ENCODE results near the gene FTO. TPM values are rescaled to one million over a fixed set of nuclear protein-coding genes. Genes with fewer than 3 reads are reported as not detected.
A peak's percentile ranks its signal among the peaks of the same experiment; 100 is the strongest.

FTO gene
- total RNA-seq, 1 donor: 135 TPM

DNA sequence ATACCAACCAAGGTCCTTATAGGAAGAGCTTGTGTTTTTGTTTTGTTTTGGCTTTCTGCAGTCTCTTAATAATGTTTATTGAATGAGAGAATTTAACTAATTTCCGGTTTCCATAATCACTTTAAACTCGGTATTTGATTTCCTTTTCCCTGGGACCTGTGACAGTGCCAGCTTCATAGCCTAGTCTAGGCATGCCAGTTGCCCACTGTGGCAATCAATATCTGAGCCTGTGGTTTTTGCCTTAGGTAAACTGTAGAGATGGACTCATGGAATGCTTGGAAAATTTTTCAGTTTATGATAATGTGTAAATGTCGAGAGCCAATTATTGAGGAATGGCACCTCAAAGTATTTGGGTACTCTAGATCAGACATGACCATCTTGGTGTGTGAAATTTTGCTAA, 78.2 kb downstream of the FTO start:
- no peak for DNase-seq (ENCODE audit: low read depth)
- H3K4me3 ChIP-seq (ENCODE audit: low read depth, low read length): no peak overlapping the region
- TF ChIP-seq, protein P1, sequence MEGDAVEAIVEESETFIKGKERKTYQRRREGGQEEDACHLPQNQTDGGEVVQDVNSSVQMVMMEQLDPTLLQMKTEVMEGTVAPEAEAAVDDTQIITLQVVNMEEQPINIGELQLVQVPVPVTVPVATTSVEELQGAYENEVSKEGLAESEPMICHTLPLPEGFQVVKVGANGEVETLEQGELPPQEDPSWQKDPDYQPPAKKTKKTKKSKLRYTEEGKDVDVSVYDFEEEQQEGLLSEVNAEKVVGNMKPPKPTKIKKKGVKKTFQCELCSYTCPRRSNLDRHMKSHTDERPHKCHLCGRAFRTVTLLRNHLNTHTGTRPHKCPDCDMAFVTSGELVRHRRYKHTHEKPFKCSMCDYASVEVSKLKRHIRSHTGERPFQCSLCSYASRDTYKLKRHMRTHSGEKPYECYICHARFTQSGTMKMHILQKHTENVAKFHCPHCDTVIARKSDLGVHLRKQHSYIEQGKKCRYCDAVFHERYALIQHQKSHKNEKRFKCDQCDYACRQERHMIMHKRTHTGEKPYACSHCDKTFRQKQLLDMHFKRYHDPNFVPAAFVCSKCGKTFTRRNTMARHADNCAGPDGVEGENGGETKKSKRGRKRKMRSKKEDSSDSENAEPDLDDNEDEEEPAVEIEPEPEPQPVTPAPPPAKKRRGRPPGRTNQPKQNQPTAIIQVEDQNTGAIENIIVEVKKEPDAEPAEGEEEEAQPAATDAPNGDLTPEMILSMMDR (IDR thresholded peaks at IDR 0.05; ENCODE audit: insufficient read depth, low read length): no peak

DNA sequence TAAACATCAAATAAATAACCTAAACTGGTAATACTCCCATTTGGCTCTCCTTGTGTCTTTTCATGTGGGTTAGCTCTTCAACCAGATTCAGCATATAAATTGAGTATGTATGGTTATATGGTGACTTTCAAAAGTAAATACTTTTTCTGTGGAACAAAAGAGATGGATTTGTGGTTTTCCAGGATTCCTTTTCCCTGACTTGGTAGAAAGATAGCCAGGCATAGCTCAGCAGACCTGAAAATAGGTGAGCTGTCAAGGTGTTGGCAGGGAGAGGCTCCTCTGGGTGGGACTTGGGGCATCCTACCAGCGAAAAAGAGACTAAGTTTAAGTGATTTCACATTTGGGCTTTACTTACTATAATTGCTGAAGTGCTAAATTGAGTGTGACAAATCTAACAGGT, 80.3 kb downstream of the FTO start:
- TF ChIP-seq, protein P1 (IDR thresholded peaks at IDR 0.05; ENCODE audit: insufficient read depth, low read length): no peak
- no peak for DNase-seq (ENCODE audit: low read depth)
- no peak overlapping the region for H3K4me3 ChIP-seq (ENCODE audit: low read depth, low read length)

DNA sequence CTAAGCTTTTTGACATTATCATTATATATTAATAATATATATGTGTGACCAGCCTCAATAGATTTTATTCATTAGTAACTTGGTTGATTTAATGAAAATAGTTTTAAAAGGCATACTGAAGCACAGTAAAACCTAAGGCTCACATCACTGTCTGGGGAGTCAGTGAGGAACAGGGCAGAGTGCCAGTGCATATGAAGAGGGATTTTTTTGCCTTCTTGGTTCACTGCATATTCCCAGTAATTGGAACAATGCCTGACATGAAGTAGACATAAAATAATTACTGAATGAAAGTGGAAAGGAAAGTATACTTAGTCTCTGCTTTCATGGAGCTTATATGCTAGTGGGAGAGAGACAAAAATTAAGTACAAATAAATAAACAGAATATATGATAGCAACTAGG, 81.1 kb downstream of the FTO start:
- peak; percentile 32 for DNase-seq (ENCODE audit: low read depth)
- TF ChIP-seq, protein P1 (IDR thresholded peaks at IDR 0.05; ENCODE audit: insufficient read depth, low read length): no peak
- no peak overlapping the region for H3K4me3 ChIP-seq (ENCODE audit: low read depth, low read length)

DNA sequence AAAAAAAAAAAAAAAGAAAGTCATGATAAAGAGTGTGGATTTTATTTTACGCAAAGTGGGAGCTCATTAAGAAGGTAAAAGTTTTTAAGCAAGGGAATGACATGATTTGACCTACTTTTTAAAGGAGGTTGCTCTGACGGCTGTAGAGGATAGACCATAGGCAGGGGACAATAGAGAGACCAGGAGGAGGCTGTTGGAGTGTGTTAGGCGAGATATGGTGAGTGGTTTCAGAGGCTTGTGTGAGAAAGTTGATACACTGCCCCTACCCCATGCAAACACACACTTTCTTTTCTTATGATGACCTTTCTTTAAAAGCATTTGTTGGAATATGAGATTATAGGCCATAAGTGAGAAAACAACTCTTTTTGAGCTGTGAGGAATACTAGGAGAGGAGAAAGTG, 82.0 kb downstream of the FTO start:
- TF ChIP-seq, protein P1 (IDR thresholded peaks at IDR 0.05; ENCODE audit: insufficient read depth, low read length): no peak
- DNase-seq (ENCODE audit: low read depth): no peak
- H3K4me3 ChIP-seq (ENCODE audit: low read depth, low read length): no peak overlapping the region

DNA sequence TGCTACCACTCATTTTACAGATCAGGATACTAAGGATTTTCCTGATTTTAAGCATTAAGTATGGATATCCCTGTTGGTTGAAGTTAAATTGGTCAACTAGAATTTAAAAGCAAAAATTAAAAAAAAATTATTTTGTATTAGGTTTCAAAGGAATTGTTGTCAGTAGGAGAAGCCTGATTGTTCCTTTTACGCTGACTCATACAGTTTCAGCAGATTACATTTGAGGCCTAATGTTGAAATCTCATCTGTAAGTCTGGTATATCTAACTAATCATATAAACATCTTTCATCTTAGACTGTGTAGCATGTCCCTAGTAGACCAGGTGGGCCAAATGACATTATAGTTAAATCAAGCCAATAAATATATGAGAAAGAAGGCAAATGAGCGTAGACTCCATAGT, 83.5 kb downstream of the FTO start:
- H3K4me3 ChIP-seq (ENCODE audit: low read depth, low read length): no peak overlapping the region
- DNase-seq (ENCODE audit: low read depth): peak; percentile 16
- TF ChIP-seq, protein P1 (IDR thresholded peaks at IDR 0.05; ENCODE audit: insufficient read depth, low read length): no peak

DNA sequence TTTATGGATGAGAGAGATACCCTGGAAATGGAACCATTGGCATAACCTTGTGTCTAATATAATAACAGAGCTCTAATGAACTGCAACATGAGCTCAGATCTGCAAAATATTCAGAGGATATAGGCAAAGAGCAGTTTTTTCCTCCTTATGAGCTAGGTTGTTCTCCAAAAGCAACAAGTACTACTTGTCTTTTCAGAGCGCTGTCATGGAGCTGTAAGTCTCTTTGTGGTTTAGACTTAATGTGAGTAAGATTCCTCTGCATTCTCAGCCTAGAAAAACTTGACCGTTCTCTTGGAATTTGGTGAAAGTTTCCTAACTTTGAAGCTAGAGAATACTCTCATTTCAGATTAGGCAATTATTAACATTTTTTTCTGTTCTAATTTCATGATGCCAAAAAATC, 85.2 kb downstream of the FTO start:
- TF ChIP-seq, protein P1 (IDR thresholded peaks at IDR 0.05; ENCODE audit: insufficient read depth, low read length): no peak
- peak; percentile 84 for DNase-seq (ENCODE audit: low read depth)
- no peak overlapping the region for H3K4me3 ChIP-seq (ENCODE audit: low read depth, low read length)

DNA sequence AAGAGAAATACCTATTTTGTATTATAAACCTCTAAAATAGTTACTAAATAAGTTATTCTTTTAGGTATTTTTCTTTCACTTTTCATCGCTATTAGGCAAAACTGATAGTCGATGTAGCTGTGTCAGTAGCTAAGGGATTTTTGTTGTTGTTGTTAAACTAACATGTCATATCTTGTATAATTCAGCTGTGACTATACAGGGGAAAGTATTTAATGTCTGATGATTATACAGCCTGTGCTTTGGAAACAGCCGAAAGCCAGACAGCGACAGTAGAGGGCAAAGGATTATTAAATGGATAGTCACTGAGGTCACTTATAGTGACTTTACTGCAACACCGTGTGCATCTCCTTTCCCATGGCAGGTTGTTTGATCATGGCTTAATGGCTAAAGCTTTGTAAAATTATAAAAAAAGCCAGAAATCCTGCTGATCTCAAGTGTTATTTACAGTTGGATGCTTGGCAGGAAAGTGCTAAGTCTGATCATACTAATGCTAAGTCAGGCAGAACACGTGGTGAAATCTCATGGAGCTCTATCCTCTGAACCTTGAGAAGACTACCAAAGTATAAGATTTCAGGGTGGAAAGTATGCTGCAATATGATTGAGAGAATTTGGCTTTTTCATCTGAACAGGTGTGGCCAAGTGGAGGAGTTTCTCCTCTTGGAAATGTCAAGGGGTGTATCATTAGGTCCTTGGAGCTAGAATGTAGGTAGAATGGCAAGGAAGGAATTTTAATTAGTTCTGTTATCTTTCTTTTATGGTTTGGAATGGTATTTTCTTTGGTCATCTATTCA, 88.4 kb downstream of the FTO start:
- DNase-seq (ENCODE audit: low read depth): peak; percentile 22
- H3K4me3 ChIP-seq (ENCODE audit: low read depth, low read length): no peak overlapping the region
- TF ChIP-seq, protein P1 (IDR thresholded peaks at IDR 0.05; ENCODE audit: insufficient read depth, low read length): no peak

All from fibroblast of the aortic adventitia (primary cell).